ENCODE data around the gene CT45A1.
"Not testable (repeated sequence)": the region's sequence is repeated elsewhere in the genome, so short reads cannot be mapped to it uniquely, and the experiment has no call there.

The CT45A1 gene

DNA sequence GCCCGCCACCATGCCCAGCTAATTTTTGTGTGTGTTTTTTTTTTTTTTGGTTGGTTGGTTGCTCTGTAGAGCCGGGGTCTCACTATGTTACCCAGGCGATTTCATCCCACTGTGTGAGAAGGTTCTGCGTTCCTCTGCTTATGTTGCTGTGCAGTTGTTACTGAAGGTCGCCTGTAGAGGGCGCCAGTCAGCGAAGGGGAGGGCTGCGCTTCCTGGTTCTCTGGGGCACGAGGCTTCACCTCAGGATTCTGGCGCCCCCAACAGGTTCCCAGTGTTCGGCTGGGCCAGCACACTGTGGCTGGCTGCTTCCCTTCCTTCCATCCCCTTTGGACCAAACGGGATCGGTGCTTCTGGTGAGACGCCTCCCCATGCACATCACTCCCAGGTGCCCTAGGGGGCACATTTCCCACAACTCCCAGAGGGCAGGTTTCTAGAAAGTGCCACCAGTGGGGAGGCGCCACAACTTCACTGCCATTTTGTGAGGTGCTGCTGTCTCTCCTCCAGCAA lies at the start of gene CT45A1:
CT45A1 (plus strand) TSS at position 457 of the 507 bp plus-strand sequence. CDS start 5,302 bp downstream, outside the sequence.
- peak in 1 of 3 experiments; percentile 39 for DNase-seq (ENCODE audit: low read depth in 3 of 3)

GRCh38 chrX:135672979-135673378 lies 40.5 kb upstream of the CT45A1 start:
- DNase-seq (ENCODE audit: low read depth in 3 of 3): not testable (repeated sequence)

GRCh38 chrX:135688137-135688536 lies 25.3 kb upstream of the CT45A1 start:
- DNase-seq (ENCODE audit: low read depth in 3 of 3): peak in 1 of 3 experiments; percentile 22

- DNase-seq (ENCODE audit: low read depth in 3 of 3): no peak
These were observed 18.0 kb upstream of the CT45A1 start for GRCh38 chrX:135695471-135695870.

DNA sequence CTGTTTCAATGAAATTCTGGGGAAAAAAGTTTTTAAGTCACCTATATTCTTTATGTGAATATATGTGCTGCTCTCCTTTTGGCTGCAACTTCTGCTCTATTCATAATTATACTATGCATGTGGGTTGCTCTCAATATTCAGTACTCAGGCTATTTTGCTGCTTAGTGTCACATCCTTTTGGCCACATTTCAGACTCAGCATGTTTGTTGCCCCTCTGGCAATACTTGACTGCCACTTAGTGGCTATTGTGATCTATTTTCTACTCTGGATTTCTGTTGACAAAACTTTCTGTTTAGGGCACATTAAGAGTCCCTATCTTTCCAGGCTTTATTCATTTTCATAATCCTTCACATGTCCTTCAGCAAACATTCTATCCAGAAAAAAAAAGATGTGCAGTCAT lies 15.8 kb upstream of the CT45A1 start:
- no peak for DNase-seq (ENCODE audit: low read depth in 3 of 3)

DNA sequence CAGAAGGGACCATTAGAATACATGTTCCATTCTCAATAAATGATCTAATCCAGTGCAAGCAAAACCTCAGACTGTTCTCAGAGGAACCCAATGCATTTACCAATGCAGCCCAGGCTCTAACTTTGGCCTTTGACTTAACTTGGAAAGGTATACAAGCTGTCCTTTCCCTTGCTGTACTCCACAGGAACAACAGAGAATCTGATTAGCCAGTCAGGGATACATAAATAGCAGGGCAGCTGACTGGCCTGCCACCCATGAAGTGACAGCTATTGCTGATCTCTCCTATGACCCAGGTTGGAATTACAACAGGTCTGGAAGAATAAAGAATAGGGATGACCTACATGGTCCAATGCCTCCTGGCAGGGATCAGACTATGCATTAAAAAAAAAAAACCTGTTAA lies 14.5 kb upstream of the CT45A1 start:
- DNase-seq (ENCODE audit: low read depth in 3 of 3): no peak

GRCh38 chrX:135707880-135708279 lies 5.6 kb upstream of the CT45A1 start:
- peak in 1 of 3 experiments; percentile 55 for DNase-seq (ENCODE audit: low read depth in 3 of 3)

DNA sequence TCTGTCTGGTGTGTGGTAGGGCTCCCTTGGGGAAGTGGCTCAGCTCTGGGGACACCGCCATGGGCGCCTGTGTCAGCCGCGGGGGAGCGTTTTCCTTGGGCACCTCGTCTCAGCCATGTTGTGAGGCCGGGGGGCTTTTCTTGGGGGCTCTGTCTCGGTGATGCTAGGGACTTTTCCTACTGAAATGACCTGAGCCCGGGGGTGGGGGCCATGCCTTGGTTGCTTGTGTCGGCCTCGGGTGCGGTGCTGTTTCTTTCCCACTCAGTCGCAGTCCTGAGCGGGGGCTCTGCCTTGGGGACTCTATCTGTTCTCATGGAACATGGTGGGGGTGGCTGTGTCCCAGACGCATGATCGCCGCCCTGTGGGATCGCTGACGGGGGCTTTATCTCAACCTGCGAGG lies 356 bp downstream of the CT45A1 start:
- DNase-seq (ENCODE audit: low read depth in 3 of 3): no peak

DNA sequence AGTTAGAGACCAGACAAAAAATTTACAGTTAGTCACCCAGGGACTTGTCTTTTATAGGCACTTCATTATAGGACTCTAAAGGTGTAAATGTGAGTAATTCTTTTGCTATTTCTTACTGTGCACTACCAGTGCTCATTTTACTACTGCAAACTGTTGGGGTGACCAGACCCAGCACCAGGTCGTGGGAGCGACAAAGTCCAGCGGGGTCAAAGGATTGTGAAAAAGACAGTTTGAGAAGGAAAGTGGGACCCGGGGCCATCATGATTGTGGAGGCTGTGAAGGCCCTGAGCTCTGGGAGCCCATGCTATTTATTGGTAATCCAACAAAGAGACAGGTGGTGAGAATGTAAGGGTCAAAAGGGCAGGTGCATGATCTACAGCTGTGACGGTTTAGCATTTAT lies 21.2 kb downstream of the CT45A1 start:
- not testable (repeated sequence) for DNase-seq (ENCODE audit: low read depth in 3 of 3)

GRCh38 chrX:135737366-135738071 lies 24.1 kb downstream of the CT45A1 start:
- DNase-seq (ENCODE audit: low read depth in 3 of 3): no peak

DNA sequence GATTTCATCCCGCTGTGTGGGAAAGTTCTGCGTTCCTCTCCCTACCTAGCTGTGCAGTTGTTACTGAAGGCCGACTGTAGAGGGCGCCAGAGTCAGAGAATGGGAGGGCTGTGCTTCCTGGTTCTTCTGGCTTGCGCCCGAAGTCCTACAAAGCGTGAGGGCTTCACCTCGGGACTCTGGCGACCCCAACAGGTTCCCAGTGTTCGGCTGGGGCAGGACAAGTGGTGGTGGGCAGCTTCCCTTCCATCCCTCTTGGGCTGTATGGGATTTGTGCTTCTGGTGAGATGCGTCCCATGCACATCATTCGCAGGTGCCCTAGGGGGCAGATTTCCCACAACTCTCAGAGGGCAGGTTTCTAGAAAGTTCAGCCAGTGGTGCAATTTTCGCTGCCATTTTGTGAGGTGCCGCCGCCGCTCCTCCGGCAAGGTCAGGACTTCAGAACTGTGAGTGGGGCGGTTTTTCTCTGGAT lies 27.3 kb downstream of the CT45A1 start:
- peak in 2 of 3 experiments; percentile 27 to 60 for DNase-seq (ENCODE audit: low read depth in 3 of 3)

GRCh38 chrX:135741192-135741715 lies 27.8 kb downstream of the CT45A1 start:
- DNase-seq (ENCODE audit: low read depth in 3 of 3): no peak

GRCh38 chrX:135744739-135745138 lies 31.3 kb downstream of the CT45A1 start:
- not testable (repeated sequence) for DNase-seq (ENCODE audit: low read depth in 3 of 3)

DNA sequence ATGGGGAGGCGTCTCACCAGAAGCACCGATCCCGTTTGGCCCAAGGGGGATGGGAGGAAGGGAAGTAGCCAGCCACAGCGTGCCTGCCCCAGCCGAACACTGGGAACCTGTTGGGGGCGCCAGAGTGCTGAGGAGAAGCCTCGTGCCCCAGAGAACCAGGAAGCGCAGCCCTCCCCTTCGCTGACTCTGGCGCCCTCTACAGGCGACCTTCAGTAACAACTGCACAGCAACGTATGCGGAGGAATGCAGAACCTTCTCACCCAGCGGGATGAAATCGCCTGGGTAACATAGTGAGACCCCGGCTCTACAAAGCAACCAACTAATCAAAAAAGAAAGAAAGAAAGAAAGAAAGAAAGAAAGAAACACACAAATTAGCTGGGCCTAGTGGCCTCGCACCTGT lies 54.7 kb downstream of the CT45A1 start, which contains the start of gene CT45A3:
CT45A3 (minus strand) TSS at position 101 of the 400 bp plus-strand sequence. CDS start 3,747 bp downstream, outside the sequence.
- not testable (repeated sequence) for DNase-seq (ENCODE audit: low read depth in 3 of 3)

All from stimulated activated CD4-positive, alpha-beta T cell treated with anti-CD3 and anti-CD28 coated beads, TNF-alpha, amount 100 ng/mL, for 24 hours (primary cell).